K562 (cell line): ENCODE measurements around the gene KDM2A. TPM values are rescaled to one million over a fixed set of nuclear protein-coding genes. Genes with fewer than 3 reads are reported as not detected.

ENCODE experiments used
- CBFA2T2 ChIP-seq: fragments of 450-650 bp; conservative IDR thresholded peaks from 2 replicates; pipeline ENCODE4 v1.6.1; 2017; ENCODE audit warnings: mild to moderate bottlenecking
- EP300 ChIP-seq: IDR thresholded peaks from 2 replicates; pipeline ENCODE4 v1.6.1; 2012; ENCODE audit warnings: low read length, improper control_type of control experiment
- KAT8 ChIP-seq: fragments of 450-650 bp; IDR thresholded peaks from 2 replicates; pipeline ENCODE4 v1.6.1; 2016; ENCODE audit warnings: low read depth, mild to moderate bottlenecking
- MECOM ChIP-seq: fragments of 250-450 bp; sonication (Bioruptor Pico); IDR thresholded peaks from 2 replicates; pipeline ENCODE4 v1.8.0; 2022; ENCODE audit warnings: inconsistent platforms
- NFRKB ChIP-seq: fragments of 450-650 bp; IDR thresholded peaks from 2 replicates; pipeline ENCODE4 v1.6.1; 2016; ENCODE audit warnings: low read depth
- NR2C1 ChIP-seq, 2 experiments: fragments of 450-650 bp; IDR thresholded peaks; 2 replicates each; pipeline ENCODE4 v1.6.1; 2017; ENCODE audit warnings: mild to moderate bottlenecking in 2 of 2, antibody characterized with exemption in 1 of 2, inconsistent platforms in 1 of 2, missing compliant biosample characterization in 1 of 2, missing genetic modification characterization in 1 of 2
- RBFOX2 ChIP-seq: fragments of 200-400 bp; formaldehyde crosslinking; IDR thresholded peaks from 2 replicates; pipeline ENCODE4 v1.6.1; 2017; ENCODE audit warnings: low read depth, mild to moderate bottlenecking, low read length, moderate library complexity
- SMAD2 ChIP-seq: fragments of 150-350 bp; IDR thresholded peaks from 2 replicates; pipeline ENCODE4 v1.6.1; 2014; ENCODE audit warnings: low read depth, mild to moderate bottlenecking, low read length
- SMARCB1 ChIP-seq: IDR thresholded peaks from 2 replicates; pipeline ENCODE4 v1.6.1; 2011; ENCODE audit warnings: improper control_type of control experiment, low read depth; ENCODE audit not compliant: insufficient read length
- SRSF3 ChIP-seq: fragments of 200-400 bp; formaldehyde crosslinking; IDR thresholded peaks from 2 replicates; pipeline ENCODE4 v1.6.1; 2016; ENCODE audit warnings: mild to moderate bottlenecking, low read length, moderate library complexity; ENCODE audit not compliant: insufficient read depth
- TAF15 ChIP-seq: fragments of 200-400 bp; formaldehyde crosslinking; IDR thresholded peaks from 2 replicates; pipeline ENCODE4 v1.6.1; 2017; ENCODE audit warnings: mild to moderate bottlenecking, low read depth, low read length, moderate library complexity
- ZNF12 ChIP-seq: sonication (generic); formaldehyde crosslinking; IDR thresholded peaks from 2 replicates; pipeline ENCODE4 v1.4.0; 2020; ENCODE audit warnings: mild to moderate bottlenecking, missing genetic modification reagents
- ZNF174 ChIP-seq: fragments of 250-450 bp; sonication (Bioruptor Pico); IDR thresholded peaks from 2 replicates; pipeline ENCODE4 v1.4.0; 2020; ENCODE audit warnings: mild to moderate bottlenecking
- ZNF551 ChIP-seq: fragments of 250-450 bp; sonication (Bioruptor Pico); IDR thresholded peaks from 2 replicates; pipeline ENCODE4 v1.5.0; 2021; ENCODE audit warnings: mild to moderate bottlenecking, moderate library complexity
- polyA plus RNA-seq, 8 experiments: library from polyadenylated mRNA; depleted of rRNA in 4 of 8; stranded (reverse) in 5 of 8; unstranded in 3 of 8; fragments of >200 nt; fragmentation: Nextera tagmentation in 2 of 8; fragmentation: Illumina TruSeq in 1 of 8; extraction: Ambion mirVana in 2 of 8; extraction: Trizol in 1 of 8; gene quantifications; 2 replicates each; pipeline versions ENCODE4 v1.2.1 to v1.2.3, GENCODE V29; 2011 to 2014; ENCODE audit warnings: inconsistent platforms in 1 of 8, missing spikeins in 1 of 8
- total RNA-seq, 7 experiments: library from RNA; depleted of rRNA in 6 of 7; stranded (reverse); fragments of >200 nt in 6 of 7; fragmentation: Illumina TruSeq in 2 of 7; extraction: Trizol in 2 of 7; gene quantifications; 2 replicates each; pipeline versions ENCODE4 v1.2.1 to v1.2.3, GENCODE V29; 2011 to 2021; ENCODE audit warnings: low replicate concordance in 1 of 7
- TF ChIP-seq, protein P1 (sequence below): fragments of 250-450 bp; sonication (Bioruptor Pico); IDR thresholded peaks from 2 replicates; pipeline ENCODE4 v1.8.0; 2021; ENCODE audit warnings: moderate library complexity, mild to moderate bottlenecking, inconsistent platforms
- TF ChIP-seq, protein P2 (sequence below): fragments of 450-650 bp; formaldehyde crosslinking; IDR thresholded peaks from 2 replicates; pipeline ENCODE4 v1.4.0; 2020; ENCODE audit warnings: mild to moderate bottlenecking, moderate library complexity
- TF ChIP-seq, protein P3 (sequence below): fragments of 450-650 bp; IDR thresholded peaks from 2 replicates; pipeline ENCODE4 v1.6.1; 2016
- TF ChIP-seq, protein P4 (sequence below): fragments of 250-450 bp; sonication (Bioruptor Pico); IDR thresholded peaks from 2 replicates; pipeline ENCODE4 v1.8.0; 2022; ENCODE audit warnings: moderate library complexity, mild to moderate bottlenecking, inconsistent platforms
- TF ChIP-seq, protein P5 (sequence below): IDR thresholded peaks from 3 replicates; pipeline ENCODE4 v1.6.1; 2011; ENCODE audit warnings: borderline replicate concordance, mild to moderate bottlenecking; ENCODE audit not compliant: insufficient read length, insufficient read depth

Gene KDM2A
- total and polyA plus RNA-seq, 9 of the 15 experiments (the other 6 are each of a cell fraction or from before 2014, with no cell fraction given): 5.0 to 39.3 (median 21.3) TPM

DNA sequence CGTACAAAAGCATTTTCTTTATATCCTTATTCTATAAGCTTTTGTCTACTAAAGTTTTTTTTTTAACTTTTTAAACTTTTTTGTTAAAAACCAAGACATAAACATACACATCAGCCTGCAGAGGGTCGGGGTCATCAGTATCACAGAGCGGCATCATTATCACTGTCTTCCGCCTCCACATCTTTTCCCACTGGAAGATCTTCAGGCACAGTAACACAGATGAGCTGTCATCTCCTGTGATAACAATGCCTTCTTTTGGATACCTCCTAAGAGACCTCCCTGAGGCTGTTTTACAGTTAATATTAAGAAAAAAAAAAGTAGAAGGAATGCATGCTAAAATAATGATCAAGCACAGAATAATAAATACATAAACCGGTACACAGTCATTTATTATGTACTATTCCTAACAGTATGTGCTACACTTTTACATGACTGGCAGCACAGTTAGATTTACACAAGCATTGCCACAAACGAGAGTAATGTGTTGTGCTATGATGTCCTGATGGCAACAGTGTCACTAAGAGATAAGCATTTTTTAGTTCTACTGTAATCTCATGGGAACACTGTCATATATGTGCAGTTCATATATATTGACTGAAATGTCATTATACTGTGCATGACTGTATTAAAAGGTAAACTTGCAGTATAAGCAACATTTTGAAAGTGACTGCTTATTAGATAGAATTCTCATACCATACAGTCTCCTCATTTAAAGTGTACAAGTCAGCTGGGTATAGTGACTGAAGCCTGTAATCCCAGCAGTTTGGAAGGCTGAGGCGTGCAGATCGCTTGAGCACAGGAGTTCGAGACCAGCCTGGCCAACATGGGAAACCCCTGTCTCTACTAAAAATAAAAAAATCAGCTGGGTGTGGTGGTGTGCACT is 58.6 kb downstream of the KDM2A start (continued):
- TF ChIP-seq, protein P1, sequence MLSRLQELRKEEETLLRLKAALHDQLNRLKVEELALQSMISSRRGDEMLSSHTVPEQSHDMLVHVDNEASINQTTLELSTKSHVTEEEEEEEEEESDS (CRISPR knock-in tag): no peak
- no peak for TF ChIP-seq ZNF551 (CRISPR knock-in tag)
- TF ChIP-seq, protein P2, sequence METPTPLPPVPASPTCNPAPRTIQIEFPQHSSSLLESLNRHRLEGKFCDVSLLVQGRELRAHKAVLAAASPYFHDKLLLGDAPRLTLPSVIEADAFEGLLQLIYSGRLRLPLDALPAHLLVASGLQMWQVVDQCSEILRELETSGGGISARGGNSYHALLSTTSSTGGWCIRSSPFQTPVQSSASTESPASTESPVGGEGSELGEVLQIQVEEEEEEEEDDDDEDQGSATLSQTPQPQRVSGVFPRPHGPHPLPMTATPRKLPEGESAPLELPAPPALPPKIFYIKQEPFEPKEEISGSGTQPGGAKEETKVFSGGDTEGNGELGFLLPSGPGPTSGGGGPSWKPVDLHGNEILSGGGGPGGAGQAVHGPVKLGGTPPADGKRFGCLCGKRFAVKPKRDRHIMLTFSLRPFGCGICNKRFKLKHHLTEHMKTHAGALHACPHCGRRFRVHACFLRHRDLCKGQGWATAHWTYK (CRISPR knock-in tag): no peak
- TF ChIP-seq SRSF3: no peak
- TF ChIP-seq, protein P3, sequence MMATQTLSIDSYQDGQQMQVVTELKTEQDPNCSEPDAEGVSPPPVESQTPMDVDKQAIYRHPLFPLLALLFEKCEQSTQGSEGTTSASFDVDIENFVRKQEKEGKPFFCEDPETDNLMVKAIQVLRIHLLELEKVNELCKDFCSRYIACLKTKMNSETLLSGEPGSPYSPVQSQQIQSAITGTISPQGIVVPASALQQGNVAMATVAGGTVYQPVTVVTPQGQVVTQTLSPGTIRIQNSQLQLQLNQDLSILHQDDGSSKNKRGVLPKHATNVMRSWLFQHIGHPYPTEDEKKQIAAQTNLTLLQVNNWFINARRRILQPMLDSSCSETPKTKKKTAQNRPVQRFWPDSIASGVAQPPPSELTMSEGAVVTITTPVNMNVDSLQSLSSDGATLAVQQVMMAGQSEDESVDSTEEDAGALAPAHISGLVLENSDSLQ: peak; percentile 28; the same call in 1 of the 2 replicates
- TF ChIP-seq MECOM: peak; percentile 36; the same call in 1 of the 2 replicates
- TF ChIP-seq NFRKB: no peak
- TF ChIP-seq KAT8: no peak
- TF ChIP-seq ZNF174: no peak
- TF ChIP-seq NR2C1 (IDR thresholded peaks at IDR 0.05): no peak
- TF ChIP-seq NR2C1 (tag; IDR thresholded peaks at IDR 0.05): no peak
- no peak for TF ChIP-seq ZNF12 (CRISPR knock-in tag)
- TF ChIP-seq RBFOX2: no peak
- no peak for TF ChIP-seq SMARCB1
- TF ChIP-seq TAF15: no peak
- peak; percentile 33 for TF ChIP-seq CBFA2T2
- TF ChIP-seq, protein P4, sequence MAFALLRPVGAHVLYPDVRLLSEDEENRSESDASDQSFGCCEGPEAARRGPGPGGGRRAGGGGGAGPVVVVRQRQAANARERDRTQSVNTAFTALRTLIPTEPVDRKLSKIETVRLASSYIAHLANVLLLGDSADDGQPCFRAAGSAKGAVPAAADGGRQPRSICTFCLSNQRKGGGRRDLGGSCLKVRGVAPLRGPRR (CRISPR knock-in tag): no peak
- TF ChIP-seq, protein P5, sequence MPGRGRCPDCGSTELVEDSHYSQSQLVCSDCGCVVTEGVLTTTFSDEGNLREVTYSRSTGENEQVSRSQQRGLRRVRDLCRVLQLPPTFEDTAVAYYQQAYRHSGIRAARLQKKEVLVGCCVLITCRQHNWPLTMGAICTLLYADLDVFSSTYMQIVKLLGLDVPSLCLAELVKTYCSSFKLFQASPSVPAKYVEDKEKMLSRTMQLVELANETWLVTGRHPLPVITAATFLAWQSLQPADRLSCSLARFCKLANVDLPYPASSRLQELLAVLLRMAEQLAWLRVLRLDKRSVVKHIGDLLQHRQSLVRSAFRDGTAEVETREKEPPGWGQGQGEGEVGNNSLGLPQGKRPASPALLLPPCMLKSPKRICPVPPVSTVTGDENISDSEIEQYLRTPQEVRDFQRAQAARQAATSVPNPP: no peak
- no peak for TF ChIP-seq EP300
- no peak for TF ChIP-seq SMAD2
